ENCODE measurements around the gene GRIK4.
A peak's percentile ranks its signal among the peaks of the same experiment; 100 is the strongest.

GRIK4 gene

DNA sequence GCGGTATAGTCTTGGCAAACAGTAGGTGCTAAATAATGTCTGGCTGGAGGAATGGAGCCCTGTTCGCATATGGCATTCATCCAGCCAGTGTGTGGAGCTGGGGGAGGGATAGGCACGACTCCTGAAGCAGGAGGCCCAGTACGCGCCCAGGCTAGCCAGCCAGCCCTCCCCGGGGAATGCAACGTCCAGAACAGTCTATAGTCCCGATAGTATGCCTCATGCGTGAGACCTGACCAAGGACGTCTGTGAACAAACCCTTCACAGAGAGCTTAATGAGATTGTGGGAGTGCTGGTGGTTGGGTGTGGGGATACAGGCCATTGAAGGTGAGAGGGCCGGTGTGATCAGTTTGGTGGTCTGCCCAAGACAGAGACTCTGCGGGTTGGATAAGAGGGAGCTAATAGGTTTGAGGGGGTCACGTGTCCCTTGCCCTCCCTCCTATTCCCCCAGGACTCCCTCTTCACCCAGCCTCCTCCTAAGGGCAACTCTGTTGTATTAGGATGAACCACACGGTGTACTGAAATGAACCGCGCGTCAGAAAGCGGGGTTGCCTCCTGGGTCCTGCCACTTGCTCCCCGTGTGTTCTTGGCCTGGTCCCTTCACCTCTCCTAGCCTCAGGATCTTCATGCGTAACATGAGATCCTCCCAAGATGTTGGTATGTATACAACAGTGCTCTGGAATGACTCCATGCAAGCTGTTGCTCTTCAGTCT lies 987 bp upstream of the GRIK4 start:
- no peak for DNase-seq

DNA sequence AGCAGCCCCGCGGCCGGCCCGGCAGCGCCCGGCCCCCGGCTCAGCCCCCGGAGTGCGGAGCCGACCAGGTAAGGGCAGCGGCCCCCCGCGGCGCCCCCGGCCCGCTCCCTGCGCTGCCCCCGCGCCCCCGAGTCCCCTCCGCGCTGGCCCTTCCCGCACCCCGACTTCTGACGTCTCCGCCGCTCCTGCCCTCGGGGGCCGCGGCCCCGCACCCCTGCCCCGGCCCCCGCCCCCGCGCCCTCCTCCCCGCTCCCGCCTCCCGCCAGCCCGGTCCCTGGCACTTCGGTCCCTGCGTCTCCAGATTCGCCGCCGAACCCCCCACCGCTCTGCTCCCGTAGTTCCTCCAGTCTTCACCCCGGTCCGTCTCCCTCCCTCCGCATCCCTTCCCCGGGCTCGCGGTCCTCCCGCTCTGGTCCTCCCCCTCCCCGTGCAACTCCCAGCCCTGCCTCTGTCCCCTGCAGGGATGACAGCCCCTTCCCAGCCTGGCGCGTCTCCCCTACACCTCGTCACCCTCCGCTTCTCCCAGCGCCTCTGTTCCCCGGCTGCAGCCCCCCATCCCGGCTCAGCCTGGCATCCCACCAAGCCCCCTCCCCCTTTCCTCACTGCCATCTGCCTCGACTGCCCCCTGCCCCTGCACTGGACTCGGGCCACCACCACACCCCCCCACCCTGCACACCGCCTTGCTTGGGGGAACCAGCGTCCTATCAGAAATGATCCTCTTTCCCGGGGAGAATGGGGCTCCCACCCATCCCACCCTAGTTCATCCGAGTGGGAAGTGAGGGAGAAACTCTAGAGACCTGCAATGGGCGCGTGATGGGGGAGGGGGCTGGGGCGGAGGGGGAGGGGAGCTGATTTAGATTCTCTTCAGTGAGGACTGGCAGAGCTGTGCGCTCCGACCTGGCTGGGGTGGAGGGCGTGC lies 531 bp downstream of the GRIK4 start:
- DNase-seq, result no peak

DNA sequence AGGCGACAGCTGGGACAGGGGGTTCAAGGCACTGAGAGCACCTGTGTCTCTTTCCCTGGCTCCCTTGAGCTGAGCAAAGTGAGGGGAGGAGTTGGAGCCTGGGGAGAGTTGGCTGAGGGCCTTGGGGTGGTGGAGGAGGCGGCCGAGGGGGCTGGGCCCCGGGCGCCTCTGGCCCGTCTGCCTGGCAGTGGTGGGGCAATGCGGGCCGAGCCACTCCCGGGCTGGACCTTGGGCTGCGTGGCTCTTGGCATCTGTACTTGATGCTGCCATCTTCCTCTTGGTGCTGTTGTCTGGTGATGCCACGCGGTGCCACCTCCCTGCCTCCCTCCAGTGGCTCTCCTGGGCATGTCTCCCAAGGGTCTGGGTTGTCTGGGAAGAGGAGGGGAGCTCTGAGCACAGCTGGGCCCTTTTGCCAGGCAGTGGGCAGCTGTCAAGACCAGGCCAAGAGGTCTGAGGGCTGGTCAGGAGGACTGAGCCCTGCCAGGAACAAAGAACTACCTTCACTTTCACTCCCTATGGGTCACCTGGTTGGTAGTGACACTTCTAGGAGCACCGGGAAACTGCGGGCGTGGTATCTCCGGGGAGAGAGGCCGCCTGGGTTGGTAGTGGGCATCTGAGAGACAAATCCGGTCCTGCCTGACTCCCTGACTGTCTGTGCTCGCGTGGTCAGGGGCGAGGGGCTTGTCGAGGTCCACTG lies 1.3 kb downstream of the GRIK4 start:
- no peak for DNase-seq

DNA sequence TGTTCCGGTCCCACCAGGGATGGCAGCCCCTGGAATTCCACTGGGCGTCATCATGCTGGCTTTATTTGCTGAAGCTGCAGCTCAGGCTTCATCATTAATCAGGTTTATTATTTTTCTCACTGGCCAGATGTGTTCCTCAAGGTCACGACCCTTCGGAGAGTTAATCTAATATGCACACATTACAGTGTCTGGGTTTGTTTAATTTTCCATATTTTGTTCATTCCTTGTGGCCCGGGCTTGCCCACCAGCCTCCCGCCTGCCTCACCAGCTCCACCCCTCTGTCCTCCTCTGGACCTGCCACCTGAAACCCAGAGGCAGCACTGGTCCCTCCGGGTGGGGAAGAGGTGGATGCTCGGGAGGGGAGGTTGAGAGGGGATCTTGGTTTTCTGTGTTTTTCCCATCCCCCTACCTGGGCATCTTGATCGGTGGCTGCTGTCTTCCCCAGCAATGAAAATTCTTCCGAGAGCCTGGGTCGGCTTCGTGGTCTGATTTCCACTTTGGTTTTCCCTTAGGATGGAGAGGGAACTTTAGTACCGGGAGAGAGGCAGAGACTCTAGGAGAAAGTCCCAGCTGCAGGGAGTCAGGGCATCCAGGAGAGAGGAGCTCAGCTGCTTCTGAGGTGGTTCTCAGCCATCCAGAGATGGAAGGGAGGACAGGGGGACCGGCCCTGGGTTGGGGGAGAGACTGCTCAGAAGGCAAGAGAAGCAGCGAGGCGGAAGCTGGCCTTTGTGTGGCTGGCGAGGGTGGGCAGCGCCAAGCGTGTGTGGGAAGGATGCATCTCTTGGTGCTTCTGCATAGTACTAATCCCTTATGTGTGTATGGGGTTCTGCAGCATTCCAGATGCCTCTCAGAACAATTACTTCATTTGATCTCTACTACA lies 2.1 kb downstream of the GRIK4 start:
- no peak for DNase-seq

DNA sequence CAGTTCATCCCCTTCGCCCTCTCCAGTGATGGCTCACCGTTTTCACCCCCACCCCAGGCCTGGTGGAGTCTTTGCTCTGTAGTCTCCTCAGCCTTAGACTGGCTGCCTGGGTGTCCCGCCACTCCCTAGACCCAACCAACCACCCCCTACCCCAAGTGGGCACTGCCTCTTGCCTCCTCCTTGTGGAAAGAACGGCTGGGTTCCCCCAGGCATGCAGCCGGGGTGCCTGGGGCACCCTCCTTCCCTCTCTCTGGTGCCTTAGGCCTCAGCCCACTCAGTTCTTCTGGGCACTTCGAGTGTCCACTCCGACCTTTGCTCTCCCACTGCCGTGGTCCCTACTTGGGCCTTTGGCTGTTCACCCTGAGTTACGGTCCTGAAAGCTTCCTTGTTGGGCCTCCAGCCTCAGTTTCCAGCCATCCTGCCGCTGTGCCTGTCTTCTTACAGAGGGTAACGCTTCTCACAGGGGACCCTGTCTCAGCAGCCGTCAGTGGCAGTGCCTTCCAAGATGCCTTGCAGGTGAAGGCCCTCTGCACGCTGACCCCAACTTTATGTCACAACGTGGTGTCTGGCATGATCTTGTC lies 3.1 kb downstream of the GRIK4 start:
- no peak for DNase-seq

DNA sequence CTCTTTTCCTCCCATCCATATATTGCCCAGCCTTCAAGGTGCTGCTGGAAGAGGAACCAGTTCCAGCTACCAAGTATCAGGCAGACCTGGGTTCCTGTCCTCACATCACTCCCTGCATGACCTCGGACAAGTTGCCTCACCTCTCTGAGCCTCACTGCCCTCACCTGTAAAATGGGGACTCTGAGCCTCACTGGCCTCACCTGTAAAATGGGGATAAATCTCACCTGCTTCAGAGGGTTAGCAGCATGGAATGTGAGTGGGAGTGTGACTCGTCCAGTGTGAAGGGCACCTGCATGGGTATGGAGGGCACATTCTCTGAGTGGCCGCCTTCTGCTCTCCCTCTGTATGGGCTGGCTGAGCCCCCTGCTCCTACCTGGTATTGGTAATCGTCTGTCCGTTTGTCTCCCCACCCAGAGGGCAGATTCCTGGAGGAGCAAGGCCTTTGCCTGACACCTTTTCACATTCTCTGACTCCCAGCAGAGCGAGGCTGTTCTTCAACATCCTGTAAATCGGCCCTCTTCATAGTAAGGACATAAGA lies 3.7 kb downstream of the GRIK4 start:
- no peak for DNase-seq

DNA sequence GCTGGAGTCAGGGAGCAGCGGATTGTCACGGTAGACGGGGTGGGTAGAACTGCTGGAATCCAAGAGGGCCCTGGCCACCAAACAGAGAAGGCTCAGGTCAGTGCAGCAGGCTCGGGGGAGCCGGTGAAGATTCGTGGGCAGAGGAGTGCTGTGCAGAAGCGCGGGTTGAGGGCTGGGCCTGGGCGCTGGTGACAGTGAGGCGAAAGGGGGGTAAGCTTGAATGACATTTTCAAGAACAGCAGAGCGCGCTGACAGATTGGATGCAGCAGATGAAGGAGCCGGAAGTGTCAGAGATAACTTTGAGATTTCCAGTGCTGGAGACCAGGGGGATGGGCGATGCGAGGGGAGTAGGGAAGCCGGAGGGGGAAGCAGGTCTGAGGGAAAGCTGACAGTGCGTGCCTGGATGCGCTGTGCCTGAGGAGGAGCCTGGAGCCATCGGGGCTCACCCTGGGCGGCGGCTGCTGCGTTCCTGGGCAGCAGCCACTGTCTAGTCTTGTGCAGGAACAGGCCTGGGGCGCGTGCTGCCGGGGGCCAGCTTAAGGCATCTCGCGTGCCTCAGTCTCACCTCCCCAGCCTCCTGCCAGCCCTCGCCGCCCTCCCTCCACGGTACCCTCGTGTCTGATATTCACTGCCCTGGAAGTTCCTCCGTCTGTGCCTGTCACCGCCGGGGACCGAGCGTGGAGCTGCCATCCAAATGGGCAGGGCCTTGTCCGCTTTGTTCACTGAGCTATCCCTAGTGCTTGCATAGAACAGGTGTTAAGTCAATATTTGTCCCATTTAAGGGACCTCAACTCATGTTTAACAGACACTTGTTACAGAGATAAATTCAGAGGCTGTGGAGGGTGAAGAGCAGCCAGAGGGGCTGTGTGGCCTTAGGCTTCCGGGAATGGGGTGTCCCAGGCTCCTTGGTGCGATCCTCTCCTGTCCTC lies 5.2 kb downstream of the GRIK4 start:
- no peak for DNase-seq

DNA sequence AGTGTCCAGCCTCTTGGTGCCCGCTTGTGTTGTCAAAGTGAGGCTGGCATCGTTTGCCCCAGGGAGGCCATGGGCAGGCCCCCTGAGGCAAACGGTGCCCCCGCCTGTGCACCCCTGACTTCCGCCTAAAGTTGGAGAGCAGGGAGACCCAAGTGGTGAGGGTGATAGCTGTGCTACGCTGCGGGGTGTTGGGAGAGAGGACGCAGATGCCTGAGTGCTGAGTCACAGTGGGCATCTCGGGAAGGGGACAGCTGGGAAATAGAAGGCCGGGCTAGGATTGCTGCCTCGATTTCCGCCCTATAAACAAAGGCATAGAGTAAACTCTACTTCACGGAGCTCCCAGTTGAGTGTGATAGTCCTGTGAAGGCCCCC lies 5.8 kb downstream of the GRIK4 start:
- DNase-seq, result peak; percentile 45

DNA sequence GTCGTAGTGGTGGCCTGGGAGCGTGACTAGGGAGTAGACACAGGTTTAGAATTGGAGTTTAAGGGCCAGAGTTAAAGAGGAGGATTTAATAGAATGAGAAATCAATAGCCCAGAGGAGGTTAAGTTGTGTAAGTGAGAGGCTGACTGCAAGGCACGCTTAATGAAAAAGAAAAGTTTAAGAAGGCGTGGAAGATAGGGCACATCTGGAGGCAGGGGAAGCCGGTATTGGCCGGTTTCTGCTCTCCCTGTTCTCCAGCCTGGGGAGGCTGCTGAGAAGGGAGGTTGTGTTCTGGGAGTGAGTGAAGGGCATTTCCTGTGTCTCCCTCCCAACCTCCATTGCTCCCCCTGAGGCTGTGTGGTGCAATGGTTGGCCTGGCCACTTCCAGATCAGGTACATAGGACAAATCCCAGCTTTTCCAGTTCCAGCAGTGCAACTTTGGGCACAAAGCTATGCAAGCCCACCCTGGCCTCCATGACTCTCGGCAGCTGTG lies 6.3 kb downstream of the GRIK4 start:
- DNase-seq, result no peak

DNA sequence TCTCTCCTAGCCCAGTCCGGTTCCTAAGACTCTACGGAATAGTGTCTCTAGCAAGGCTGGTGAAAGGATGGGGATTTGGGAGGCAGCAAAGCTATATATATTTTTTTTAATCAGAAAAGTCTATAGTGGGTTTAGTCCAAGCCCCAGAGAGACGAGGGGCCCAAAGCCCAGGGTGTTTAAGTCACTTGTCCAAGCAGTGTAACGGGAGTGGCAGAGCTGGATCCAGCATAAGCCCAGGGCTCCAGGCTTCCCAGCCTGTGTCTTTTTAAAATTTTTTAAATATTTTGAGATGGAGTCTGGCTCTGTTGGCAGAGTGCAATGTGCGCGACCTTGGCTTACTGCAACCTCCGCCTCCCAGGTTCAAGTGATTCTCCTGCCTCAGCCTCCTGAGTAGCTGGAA lies 6.8 kb downstream of the GRIK4 start:
- DNase-seq, result no peak

DNA sequence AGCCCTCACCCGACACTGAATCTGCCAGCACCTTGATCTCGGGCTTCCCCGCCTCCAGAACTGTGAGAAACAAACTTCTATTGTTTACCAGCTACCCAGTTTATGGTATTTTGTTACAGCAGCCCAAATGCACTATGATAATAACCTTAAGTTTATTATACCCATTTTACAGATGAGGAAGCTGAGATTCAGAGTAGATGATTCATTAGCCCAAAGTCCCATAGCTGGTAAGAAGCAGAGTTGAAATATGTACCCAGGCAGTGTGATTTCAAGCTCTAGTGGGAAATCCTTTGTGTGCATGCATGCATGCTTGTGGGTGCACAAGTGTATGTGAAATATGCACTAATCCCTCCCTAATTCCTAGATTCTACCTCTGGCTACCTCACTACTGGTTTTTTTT lies 7.9 kb downstream of the GRIK4 start:
- no peak for DNase-seq

DNA sequence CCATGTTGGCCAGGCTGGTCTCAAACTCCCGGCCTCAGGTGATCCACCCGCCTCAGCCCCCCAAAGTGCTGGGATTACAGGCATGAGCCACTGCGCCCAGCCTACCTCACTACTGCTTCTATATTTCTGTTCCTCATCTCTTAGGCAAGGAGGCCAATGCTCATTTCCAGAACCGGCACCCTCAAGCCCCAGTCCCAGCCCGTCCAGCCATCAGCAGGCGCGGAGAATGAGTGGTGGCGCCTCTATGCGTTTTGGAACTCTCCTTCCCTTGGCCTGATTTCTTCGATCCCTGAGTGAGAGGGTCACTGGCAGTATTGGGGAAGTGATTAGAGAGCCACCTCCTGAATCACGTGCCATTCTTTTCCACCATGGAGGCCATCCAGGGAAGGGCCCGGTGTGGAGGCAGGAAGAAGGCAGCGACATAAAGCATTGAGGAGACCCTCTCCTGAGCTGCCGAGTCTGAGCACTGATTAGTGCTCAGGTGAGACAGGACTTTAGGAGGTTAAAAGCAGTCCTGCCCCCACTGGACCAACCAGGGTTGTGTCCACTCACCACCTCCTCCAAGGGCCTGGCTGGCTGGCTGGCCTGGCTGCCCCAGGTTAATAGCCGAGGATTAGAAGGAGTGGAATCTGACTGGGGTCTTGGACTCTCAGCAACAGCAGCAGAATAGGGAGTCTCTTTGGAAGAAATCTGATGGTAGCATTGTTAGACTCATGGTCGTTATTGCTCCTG lies 8.7 kb downstream of the GRIK4 start:
- DNase-seq, result no peak

DNA sequence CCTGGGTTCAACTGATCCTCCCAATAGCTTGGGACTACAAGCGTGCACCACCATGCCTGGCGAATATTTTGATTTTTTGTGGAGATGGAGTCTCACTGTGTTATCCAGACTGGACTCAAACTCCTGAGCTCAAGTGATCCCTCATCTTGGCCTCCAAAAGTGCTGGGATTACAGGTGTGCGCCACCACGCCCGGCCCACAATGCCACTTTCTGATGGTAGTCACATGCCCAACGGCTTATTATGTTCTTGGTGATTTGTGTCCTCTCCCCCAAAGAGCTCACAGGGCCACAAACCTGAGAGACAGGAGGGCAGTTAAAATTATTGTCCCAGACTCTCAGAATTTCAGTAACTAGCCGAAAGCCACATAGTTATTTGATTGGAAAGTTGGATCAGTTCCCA lies 9.6 kb downstream of the GRIK4 start:
- DNase-seq, result no peak

DNA sequence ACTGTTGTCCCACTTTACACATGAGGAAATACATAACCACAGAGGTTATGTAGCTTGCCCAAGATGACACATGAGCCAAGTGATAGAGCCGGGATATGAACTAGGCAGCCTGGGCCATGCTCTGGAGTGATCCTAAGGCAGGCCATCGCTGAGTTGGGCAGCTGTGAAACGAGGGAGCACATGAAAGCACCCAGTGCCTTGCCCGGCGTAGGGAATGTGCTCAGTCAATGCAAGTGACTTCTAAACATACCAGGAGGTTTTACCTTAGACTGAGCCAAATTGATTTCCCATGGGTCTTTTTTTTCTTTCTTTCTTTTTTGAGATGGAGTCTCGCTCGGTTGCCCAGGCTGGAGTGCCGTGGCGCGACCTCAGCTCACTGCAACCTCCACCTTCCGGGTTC lies 10.5 kb downstream of the GRIK4 start:
- no peak for DNase-seq

DNA sequence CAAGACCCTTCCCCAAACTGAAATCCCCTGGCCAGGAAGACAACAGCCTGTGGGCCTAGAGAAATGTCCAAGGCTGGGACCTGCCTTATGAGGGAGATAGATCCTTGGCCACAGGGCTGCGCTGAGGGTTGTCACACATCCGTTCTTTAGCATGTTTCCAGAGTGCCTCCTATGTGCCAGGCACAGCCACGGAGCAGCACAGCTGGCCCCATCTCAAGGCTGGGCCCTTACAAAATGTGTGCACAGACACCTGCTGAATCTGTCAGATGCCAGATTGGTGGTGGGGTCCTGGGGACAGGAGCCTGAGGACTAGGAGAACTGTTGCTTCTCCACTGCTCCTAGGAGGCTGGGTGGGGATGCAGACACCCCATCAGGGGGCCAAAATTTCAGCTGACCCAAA lies 11.2 kb downstream of the GRIK4 start:
- DNase-seq, result no peak

DNA sequence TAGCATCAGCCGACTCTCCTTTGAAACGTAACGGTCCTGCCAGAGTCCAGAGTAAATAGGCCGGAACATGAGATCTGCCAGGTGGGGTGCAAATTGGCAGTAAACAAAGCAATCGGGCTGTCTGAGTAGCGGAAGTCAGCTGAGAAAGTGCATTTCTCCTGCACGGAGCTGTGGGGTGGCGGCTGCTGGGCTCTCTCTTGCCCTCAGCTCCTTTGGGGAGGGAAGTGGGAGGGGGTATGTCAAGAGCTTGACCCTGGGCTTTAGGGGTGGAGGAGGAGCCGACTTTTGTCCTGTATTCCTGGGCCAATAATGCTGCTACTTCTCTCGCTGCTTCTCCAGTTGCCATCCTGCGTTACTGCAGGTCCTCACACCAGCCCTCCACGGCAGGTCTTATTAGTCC lies 11.6 kb downstream of the GRIK4 start:
- DNase-seq, result no peak

DNA sequence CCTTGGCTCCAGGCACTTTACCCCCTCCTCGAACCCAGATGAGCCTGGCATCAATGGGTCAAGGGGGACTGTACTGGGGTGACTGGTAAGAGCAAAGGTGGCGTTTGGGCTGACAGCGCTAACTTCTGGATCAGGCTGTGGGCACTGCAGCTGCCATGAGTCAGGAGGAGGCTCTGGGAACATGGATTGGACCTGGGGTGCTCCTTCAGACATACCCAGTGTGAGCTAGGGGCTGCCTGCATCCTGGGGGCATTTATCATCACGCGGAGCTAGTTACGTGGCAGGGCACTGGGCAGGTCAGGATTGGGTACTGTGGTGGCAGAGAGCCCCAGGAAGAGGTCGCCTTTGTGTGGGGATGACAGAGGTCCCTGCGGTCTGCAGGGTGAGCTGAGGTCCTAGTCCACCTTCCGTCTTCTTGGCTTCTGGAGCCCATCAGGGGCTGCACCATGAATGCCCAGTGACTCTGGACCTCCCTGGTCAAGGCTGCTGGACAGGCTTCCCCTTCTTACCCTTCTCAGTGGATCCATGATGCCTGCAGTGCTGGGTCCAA lies 13.1 kb downstream of the GRIK4 start:
- DNase-seq, result no peak

DNA sequence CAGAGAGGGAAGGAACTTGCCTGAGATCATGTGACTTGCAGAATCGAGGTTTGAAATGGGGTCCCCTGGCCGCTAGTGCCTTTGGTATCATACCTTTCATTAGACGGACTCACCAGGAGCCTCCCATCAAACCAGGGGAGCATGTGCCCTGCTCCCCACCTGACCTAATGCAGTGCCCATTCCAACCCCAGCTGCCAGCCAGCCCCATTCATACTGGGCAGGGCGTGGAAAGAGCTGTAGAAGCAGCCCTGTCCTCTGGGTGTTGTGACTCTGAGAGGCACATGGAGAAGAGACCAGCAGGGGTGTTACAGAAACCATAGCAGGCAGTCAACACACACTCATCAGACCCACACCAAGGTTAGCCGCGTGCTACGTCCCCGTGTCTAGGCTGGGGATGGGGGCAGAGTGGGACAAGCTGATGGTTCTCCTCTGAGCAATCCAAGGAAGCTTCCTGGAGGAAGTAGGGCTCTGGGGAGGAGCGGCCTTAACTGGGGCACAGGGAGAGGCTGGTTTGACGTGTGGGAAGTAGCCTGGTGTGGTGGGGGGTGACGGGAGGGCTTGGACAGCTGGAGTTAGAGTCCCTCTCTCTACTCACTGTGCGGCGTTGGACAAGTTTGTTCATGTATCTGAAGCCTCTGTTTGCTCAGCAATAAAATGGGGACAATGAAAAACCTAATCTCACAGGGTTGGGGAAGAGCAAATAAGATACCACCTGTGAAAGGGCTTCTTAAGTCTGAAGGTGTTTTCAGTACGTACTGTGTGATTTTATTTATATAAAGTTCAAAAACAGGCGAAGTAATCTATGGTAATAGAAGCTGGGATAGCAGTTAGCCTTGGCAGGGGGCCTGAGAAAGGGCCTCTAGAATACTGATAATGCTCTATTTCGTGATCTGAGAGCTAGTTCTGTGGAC lies 14.0 kb downstream of the GRIK4 start:
- no peak for DNase-seq
